Esophagus squamous epithelium (tissue), 5 donors: ENCODE results near the gene HS1BP3. TPM values are rescaled to one million over a fixed set of nuclear protein-coding genes. Genes with fewer than 3 reads are reported as not detected.

Experiments
- DNase-seq: peaks from one replicate; lab custom pipeline; 2025; lab: John Stamatoyannopoulos, UW
- H3K27ac ChIP-seq, 4 donors: fragments of 200-600 bp; sonication (generic); one replicate each; pipeline ENCODE4 v1.5.1; 2016 to 2019; ENCODE audit warnings: mild to moderate bottlenecking in 1 of 4
- H3K27me3 ChIP-seq, 4 donors: fragments of 200-600 bp; sonication (generic); 1 replicate in 3 of 4; 2 replicates in 1 of 4; pipeline versions ENCODE4 v1.5.1 to v1.6.0; 2017 to 2021; ENCODE audit warnings: antibody characterized with exemption in 1 of 4
- H3K36me3 ChIP-seq, 3 donors: fragments of 200-600 bp; sonication (generic); one replicate each; pipeline ENCODE4 v1.5.1; 2016 to 2019
- H3K4me1 ChIP-seq, 3 donors: fragments of 200-600 bp; sonication (generic); one replicate each; pipeline ENCODE4 v1.5.1; 2017 to 2019
- H3K4me3 ChIP-seq, 4 donors: fragments of 200-600 bp; sonication (generic); 1 replicate in 3 of 4; 2 replicates in 1 of 4; pipeline ENCODE4 v1.5.1; 2016 to 2019; ENCODE audit warnings: mild to moderate bottlenecking in 2 of 4, moderate library complexity in 1 of 4
- H3K9me3 ChIP-seq, 3 donors: fragments of 200-600 bp; sonication (generic); one replicate each; pipeline ENCODE4 v1.5.1; 2016 to 2019
- POLR2A ChIP-seq, 4 donors: fragments of 450-650 bp; IDR thresholded peaks; one replicate each; pipeline ENCODE4 v1.6.1; 2017; ENCODE audit warnings: antibody characterized with exemption in 4 of 4, mild to moderate bottlenecking in 4 of 4, moderate library complexity in 3 of 4
- WGBS, 2 donors: methylation state at CpG; one replicate each; pipeline ENCODE4 v1.1.5; 2018; 5-methylcytosine and 5-hydroxymethylcytosine counted together
- intact Hi-C: fragments of 100-400 bp; cut with DNase I; formaldehyde crosslinking; loops from one replicate; pipeline ENCODE4 v1.15.0; 2022
- total RNA-seq, 4 donors: library from RNA; depleted of rRNA; stranded (reverse); fragments of >200 nt; gene quantifications; one replicate each; pipeline ENCODE4 v1.1.0, GENCODE V29; 2016
- TF ChIP-seq, protein P1 (sequence below), 6 experiments: fragments of 450-650 bp in 4 of 6; fragments of 200-600 bp in 2 of 6; sonication (generic) in 2 of 6; IDR thresholded peaks; one replicate each; pipeline ENCODE4 v1.5.1; 2016 to 2019; ENCODE audit warnings: antibody characterized with exemption in 6 of 6, mild to moderate bottlenecking in 4 of 6, moderate library complexity in 4 of 6
- donor health status: DM: yes; HTN: yes; CAD: no.

The HS1BP3 gene
- total RNA-seq, 4 donors from 2014 or later = 7.9 to 22.1 (median 16.9) TPM

DNA sequence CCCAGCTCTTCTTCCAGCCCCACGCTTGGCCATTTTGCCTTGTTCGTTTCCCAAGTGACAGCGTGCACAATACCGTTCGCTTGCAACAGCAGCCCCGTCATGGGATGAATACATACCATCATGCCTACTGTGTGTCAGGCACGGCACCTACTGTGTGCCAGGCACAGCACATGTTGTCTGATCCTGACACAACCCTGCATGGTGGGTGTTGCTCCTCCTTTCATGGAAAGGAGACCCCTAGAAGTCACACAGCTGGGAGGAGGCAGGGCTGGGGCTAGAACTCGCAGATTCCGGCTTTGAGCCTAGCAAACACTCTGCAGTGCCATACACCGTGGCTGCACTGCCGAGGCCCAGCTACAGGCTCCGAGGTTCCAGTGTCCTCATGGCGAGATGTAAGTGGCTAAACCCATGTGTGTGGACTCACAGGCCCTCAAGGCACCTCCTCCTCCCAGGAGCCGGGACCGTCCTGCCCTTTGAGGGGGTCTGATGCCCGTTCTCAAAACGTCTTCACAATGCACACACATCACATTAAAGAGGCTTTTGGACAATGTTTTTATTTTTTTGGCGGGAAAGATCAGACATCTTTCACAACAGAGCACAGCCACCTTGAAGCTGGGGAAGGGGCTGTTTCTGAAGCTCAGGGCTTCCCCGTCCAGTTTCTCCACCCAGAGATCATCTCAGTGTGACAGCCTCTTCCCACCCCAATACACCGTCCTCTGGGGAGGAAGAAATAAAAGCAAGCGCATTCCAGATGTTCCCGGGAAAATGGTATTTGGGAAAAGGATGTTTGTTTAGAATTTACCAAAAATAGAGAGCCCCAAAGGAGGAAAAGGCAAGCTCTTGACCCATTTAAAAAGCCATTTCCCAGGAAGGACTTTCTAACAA, 64.9 kb downstream of the HS1BP3 start:
- Histone ChIP-seq H3K36me3 (no peaks in the 10 kb centered on the region), H3K4me1 (peaks cover 0 to 38% (median 19%) of the 10 kb centered on the region in 3 donors), H3K27me3 (no peaks in the 10 kb centered on the region), H3K9me3 (peaks cover 0 to 9% (median 7%) of the 10 kb centered on the region in 3 donors), H3K27ac (peak overlapping the region in 2 of 4 donors; percentile 21 to 78), H3K4me3 (no peak overlapping the region)
- DNase-seq = no peak
- WGBS, 2 donors = 76 to 83% methylated on average over 17 to 18 of the region's 22 CpGs
- intact Hi-C loops = no loop called here
- TF ChIP-seq, protein P1, sequence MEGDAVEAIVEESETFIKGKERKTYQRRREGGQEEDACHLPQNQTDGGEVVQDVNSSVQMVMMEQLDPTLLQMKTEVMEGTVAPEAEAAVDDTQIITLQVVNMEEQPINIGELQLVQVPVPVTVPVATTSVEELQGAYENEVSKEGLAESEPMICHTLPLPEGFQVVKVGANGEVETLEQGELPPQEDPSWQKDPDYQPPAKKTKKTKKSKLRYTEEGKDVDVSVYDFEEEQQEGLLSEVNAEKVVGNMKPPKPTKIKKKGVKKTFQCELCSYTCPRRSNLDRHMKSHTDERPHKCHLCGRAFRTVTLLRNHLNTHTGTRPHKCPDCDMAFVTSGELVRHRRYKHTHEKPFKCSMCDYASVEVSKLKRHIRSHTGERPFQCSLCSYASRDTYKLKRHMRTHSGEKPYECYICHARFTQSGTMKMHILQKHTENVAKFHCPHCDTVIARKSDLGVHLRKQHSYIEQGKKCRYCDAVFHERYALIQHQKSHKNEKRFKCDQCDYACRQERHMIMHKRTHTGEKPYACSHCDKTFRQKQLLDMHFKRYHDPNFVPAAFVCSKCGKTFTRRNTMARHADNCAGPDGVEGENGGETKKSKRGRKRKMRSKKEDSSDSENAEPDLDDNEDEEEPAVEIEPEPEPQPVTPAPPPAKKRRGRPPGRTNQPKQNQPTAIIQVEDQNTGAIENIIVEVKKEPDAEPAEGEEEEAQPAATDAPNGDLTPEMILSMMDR (IDR thresholded peaks at IDR 0.05) = no peak
- no peak for TF ChIP-seq POLR2A (IDR thresholded peaks at IDR 0.05)

DNA sequence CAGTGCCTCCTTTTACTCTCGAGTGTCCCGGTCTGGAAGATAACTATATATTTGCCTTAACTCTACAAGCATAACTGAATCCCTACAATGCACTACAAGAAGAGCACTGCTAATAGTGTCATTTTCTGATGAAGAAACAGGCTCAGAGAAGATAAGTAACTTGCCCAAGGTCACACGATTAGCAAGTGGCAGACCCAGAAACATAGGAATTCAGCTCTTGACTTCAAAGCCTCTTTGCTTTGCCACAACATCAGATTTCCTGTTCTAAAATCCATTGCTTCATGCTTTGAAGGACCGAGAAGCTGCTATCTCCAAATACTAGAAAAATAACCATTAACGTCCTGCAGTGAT, 65.6 kb downstream of the HS1BP3 start:
- intact Hi-C loops = no loop called here
- no peak for DNase-seq
- TF ChIP-seq, protein P1 (IDR thresholded peaks at IDR 0.05) = no peak
- no peak for TF ChIP-seq POLR2A (IDR thresholded peaks at IDR 0.05)
- Histone ChIP-seq H3K27ac (peak overlapping the region; percentile 9 to 78 (median 52)), H3K9me3 (peaks cover 0 to 9% (median 7%) of the 10 kb centered on the region in 3 donors), H3K27me3 (no peaks in the 10 kb centered on the region), H3K4me1 (peaks cover 0 to 36% (median 19%) of the 10 kb centered on the region in 3 donors), H3K36me3 (no peaks in the 10 kb centered on the region), H3K4me3 (no peak overlapping the region)
- WGBS, 2 donors = 75 to 93% methylated on average over 3 to 5 of the region's 5 CpGs

DNA sequence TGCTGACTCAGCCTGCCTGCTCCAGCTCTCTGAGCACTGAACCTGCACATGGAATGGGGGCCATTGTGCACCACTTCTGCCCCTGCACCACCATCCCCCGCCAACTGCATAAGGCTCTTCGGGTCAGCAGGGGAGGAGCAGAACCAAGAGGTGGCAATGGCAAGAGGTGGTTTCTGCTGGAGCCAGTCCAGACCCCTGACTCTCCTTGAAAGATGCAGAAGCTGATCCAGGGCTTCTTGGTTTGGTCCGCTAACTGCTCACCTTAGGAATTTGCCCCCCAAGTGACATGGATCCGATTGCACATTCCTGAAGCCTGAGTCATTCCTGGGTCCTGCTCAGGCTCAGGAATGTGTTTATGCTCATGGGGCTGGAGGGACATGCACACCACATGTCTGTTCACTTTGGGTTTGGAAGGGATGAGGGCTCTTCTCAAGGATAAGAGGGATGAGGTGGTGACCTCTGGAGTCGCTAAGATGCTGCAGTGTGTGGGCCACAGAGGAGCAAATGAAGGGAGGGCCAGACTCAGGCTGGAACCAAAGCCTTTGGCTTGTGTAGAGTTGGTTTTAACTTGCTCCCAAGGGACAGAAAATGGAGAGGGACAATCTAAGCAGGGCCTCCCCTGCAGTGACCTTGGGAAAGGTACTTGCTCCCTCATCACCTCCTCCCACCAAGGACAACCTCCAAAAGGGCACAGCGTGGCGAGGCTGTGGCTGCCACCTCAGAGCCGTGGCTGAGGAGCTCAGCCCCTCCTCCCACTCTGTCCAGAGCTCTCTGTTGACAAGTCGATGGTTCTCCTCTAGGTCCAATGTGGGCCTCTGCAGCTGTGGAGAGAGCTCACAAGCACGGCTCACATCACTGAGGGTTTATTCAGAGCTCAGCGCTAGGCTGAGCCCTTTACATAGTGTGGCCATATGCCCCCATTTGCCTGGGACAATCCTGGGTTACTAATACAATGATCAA, 66.2 kb downstream of the HS1BP3 start:
- Histone ChIP-seq H3K9me3 (peaks cover 0 to 9% (median 7%) of the 10 kb centered on the region in 3 donors), H3K27me3 (no peaks in the 10 kb centered on the region), H3K4me1 (peaks cover 0 to 39% (median 19%) of the 10 kb centered on the region in 3 donors), H3K27ac (peak overlapping the region; percentile 9 to 78 (median 52)), H3K36me3 (no peaks in the 10 kb centered on the region), H3K4me3 (no peak overlapping the region)
- 29 to 58% methylated on average over 3 to 4 of the region's 11 CpGs for WGBS, 2 donors
- intact Hi-C loops = no loop called here
- no peak for DNase-seq
- TF ChIP-seq POLR2A (IDR thresholded peaks at IDR 0.05) = no peak
- TF ChIP-seq, protein P1 (IDR thresholded peaks at IDR 0.05) = no peak

DNA sequence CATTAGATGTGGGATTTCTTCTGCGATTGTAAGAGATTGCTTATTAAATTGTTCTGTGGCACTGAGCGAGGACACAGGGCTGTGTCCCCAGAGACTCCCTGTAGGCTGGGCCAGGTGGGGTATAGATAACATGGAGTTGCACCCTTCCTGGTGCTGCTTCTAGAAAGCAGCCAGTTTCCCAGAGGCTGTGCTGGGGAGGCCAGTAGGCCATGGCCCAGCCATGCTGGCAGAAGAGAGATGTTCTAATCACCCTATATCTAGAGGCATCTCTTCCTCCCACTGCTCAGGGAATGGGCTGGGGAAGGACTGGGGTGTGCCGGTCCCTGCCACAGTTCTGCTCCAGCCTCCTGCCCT, 66.9 kb downstream of the HS1BP3 start:
- WGBS, 2 donors = 90% methylated on average over 3 of the region's 3 CpGs; no CpG with 5 or more reads in 1 of the 2 donors

More for the DNA sequence above, 66.9 kb downstream of the HS1BP3 start:
- peaks cover 0 to 43% (median 26%) of the 10 kb centered on the region in 3 donors for H3K4me1 ChIP-seq
- H3K27ac ChIP-seq = peak overlapping the region in 3 of 4 donors; percentile 31 to 78 (median 66)
- intact Hi-C loops = no loop called here
- TF ChIP-seq POLR2A (IDR thresholded peaks at IDR 0.05) = no peak
- TF ChIP-seq, protein P1 (IDR thresholded peaks at IDR 0.05) = no peak
- DNase-seq = no peak
- no peak overlapping the region for H3K4me3 ChIP-seq
- H3K27me3 ChIP-seq = no peaks in the 10 kb centered on the region
- peaks cover 0 to 9% (median 7%) of the 10 kb centered on the region in 3 donors for H3K9me3 ChIP-seq
- H3K36me3 ChIP-seq = no peaks in the 10 kb centered on the region
